K562 (cell line): ENCODE data around the gene KATNAL1. TPM values are rescaled to one million over a fixed set of nuclear protein-coding genes. Genes with fewer than 3 reads are reported as not detected.
A peak's percentile ranks its signal among the peaks of the same experiment; 100 is the strongest.

ENCODE experiments used
- ATAC-seq: fragments of 200-7000 bp; cut with Tn5 transposase; 3 replicates; pipeline ENCODE4 v1.9.1; 2020; ENCODE audit warnings: moderate library complexity
- BruUV-seq: library from RNA; stranded (reverse); fragments of 400-500 nt; replicated peaks from 2 replicates; lab custom pipeline; 2021; lab: Mats Ljungman, UMichigan
- CTCF ChIA-PET: fragments of 300-600 bp; formaldehyde crosslinking; extraction: SDS; loops from one replicate; lab custom pipeline; 2021; ENCODE audit warnings: low intra/inter-chr PET ratio; lab: Yijun Ruan, JAX
- POLR2A ChIA-PET: fragments of 300-600, 350-650 bp; sonication (Branson Sonifier 250); formaldehyde crosslinking; extraction: SDS; loops from one replicate; lab custom pipeline; 2021; ENCODE audit warnings: antibody characterized with exemption, inconsistent platforms; lab: Yijun Ruan, JAX
- DNase-seq, 4 experiments: peaks; one replicate each; pipeline versions ENCODE4 v3.0.0 to v3.0.0-alpha.2; 2011 to 2018; ENCODE audit warnings: low spot score in 3 of 4, mixed read lengths in 3 of 4; ENCODE audit errors: extremely low read depth in 1 of 4
- FAIRE-seq: peaks from 2 replicates; lab custom pipeline; 2011; peaks lifted over from hg19 to GRCh38; lab: Jason Lieb, UNC
- H2AFZ ChIP-seq: 2 replicates; pipeline ENCODE4 v1.6.0; 2011; ENCODE audit warnings: low read depth, low read length, control low read depth, inconsistent platforms
- H3K27ac ChIP-seq: fragments of 200-600 bp; 3 replicates; pipeline ENCODE4 v1.8.0; 2011; ENCODE audit warnings: low read depth, mild to moderate bottlenecking, control low read depth, inconsistent platforms, low read length, moderate library complexity, mixed read lengths; ENCODE audit errors: extremely low read depth
- H3K27me3 ChIP-seq, 2 experiments: fragments of 300-600 bp in 1 of 2; 2 replicates in 1 of 2; 3 replicates in 1 of 2; pipeline versions ENCODE4 v1.6.0 to v1.8.0; 2011; ENCODE audit warnings: inconsistent platforms in 2 of 2, low read length in 2 of 2, mild to moderate bottlenecking in 1 of 2, mixed read lengths in 1 of 2, moderate library complexity in 1 of 2; ENCODE audit not compliant: control insufficient read depth in 2 of 2, insufficient read depth in 2 of 2
- H3K36me3 ChIP-seq: fragments of 300-600 bp; 3 replicates; pipeline ENCODE4 v1.8.0; 2011; ENCODE audit warnings: mild to moderate bottlenecking, low read length, inconsistent platforms; ENCODE audit not compliant: control insufficient read depth, insufficient read depth
- H3K4me1 ChIP-seq, 2 experiments: fragments of 200-600 bp in 1 of 2; replicated peaks in 1 of 2; 2 replicates in 1 of 2; 3 replicates in 1 of 2; pipeline versions ENCODE4 v1.5.1 to v1.8.0; 2011; ENCODE audit warnings: inconsistent platforms in 2 of 2, low read length in 2 of 2, mild to moderate bottlenecking in 1 of 2, mixed read lengths in 1 of 2, moderate library complexity in 1 of 2; ENCODE audit not compliant: control insufficient read depth in 2 of 2, insufficient read depth in 2 of 2
- H3K4me2 ChIP-seq: 2 replicates; pipeline ENCODE4 v1.6.1; 2011; ENCODE audit warnings: low read length, control low read depth, inconsistent platforms, mixed read lengths; ENCODE audit not compliant: insufficient read depth
- H3K4me3 ChIP-seq: fragments of 200-600 bp; sonication (generic), shearing (Covaris generic); 2 replicates; pipeline ENCODE4 v1.5.1; 2016; ENCODE audit warnings: control low read depth, inconsistent platforms
- H3K79me2 ChIP-seq: fragments of 200-600 bp; 3 replicates; pipeline ENCODE4 v1.8.0; 2011; ENCODE audit warnings: low read length, inconsistent platforms; ENCODE audit not compliant: control insufficient read depth, insufficient read depth
- H3K9ac ChIP-seq, 2 experiments: 2 replicates each; pipeline versions ENCODE4 v1.6.0 to v1.6.1; 2011; ENCODE audit warnings: low read depth in 2 of 2, low read length in 2 of 2, control low read depth in 1 of 2, inconsistent platforms in 1 of 2, mild to moderate bottlenecking in 1 of 2, mixed read lengths in 1 of 2; ENCODE audit not compliant: insufficient read depth in 1 of 2
- H3K9me1 ChIP-seq: one replicate; pipeline ENCODE4 v1.6.0; 2011; ENCODE audit warnings: inconsistent platforms, mild to moderate bottlenecking, low read length, moderate library complexity; ENCODE audit not compliant: control insufficient read depth, insufficient read depth
- H3K9me3 ChIP-seq: replicated peaks from 2 replicates; pipeline ENCODE4 v1.5.1; 2011; ENCODE audit warnings: low read depth, low read length, inconsistent platforms; ENCODE audit not compliant: control insufficient read depth, insufficient read depth
- H4K20me1 ChIP-seq: replicated peaks from 2 replicates; pipeline ENCODE4 v1.6.1; 2011; ENCODE audit warnings: low read length, inconsistent platforms, mixed read lengths; ENCODE audit not compliant: control insufficient read depth, insufficient read depth
- E2F4 ChIP-seq: sonication (generic); formaldehyde crosslinking; IDR thresholded peaks from 2 replicates; pipeline ENCODE4 v1.8.0; 2022; ENCODE audit warnings: mild to moderate bottlenecking, low read depth, missing genetic modification reagents
- FOXP1 ChIP-seq: sonication (generic); formaldehyde crosslinking; IDR thresholded peaks from 2 replicates; pipeline ENCODE4 v1.8.0; 2022; ENCODE audit warnings: mild to moderate bottlenecking, missing genetic modification reagents
- KAT8 ChIP-seq: fragments of 450-650 bp; IDR thresholded peaks from 2 replicates; pipeline ENCODE4 v1.6.1; 2016; ENCODE audit warnings: low read depth, mild to moderate bottlenecking
- MXI1 ChIP-seq: IDR thresholded peaks from 2 replicates; pipeline ENCODE4 v1.6.1; 2011; ENCODE audit warnings: low read depth, mild to moderate bottlenecking, improper control_type of control experiment, low read length
- NRF1 ChIP-seq, 2 experiments: fragments of 450-650 bp; IDR thresholded peaks in 1 of 2; conservative IDR thresholded peaks in 1 of 2; 2 replicates each; pipeline ENCODE4 v1.6.1; 2014; ENCODE audit warnings: mild to moderate bottlenecking in 2 of 2
- POLR2G ChIP-seq: fragments of 200-400 bp; formaldehyde crosslinking; IDR thresholded peaks from 2 replicates; pipeline ENCODE4 v1.6.1; 2017; ENCODE audit warnings: low read depth, mild to moderate bottlenecking, antibody characterized with exemption, low read length, moderate library complexity
- RBM14 ChIP-seq: fragments of 200-400 bp; formaldehyde crosslinking; IDR thresholded peaks from 2 replicates; pipeline ENCODE4 v1.6.1; 2018; ENCODE audit warnings: low read depth, mild to moderate bottlenecking, low read length, moderate library complexity, borderline replicate concordance; ENCODE audit not compliant: insufficient read depth
- ZC3H11A ChIP-seq: IDR thresholded peaks from 2 replicates; pipeline ENCODE4 v1.6.1; 2012; ENCODE audit warnings: low read depth, low read length, improper control_type of control experiment
- ZC3H4 ChIP-seq: sonication (generic); formaldehyde crosslinking; IDR thresholded peaks from 2 replicates; pipeline ENCODE4 v1.9.0; 2021; ENCODE audit warnings: missing genetic modification reagents, borderline replicate concordance
- ZFP1 ChIP-seq: fragments of 450-650 bp; formaldehyde crosslinking; IDR thresholded peaks from 2 replicates; pipeline ENCODE4 v1.4.0; 2020; ENCODE audit warnings: mild to moderate bottlenecking, mixed read lengths
- WGBS: fragments of 100-300 bp; shearing (Covaris generic); methylation state at CpG from one replicate; pipeline ENCODE4 v1.1.6; 2016; ENCODE audit warnings: low coverage, mixed read lengths; ENCODE audit not compliant: insufficient coverage; ENCODE audit errors: missing lambda C conversion rate; 5-methylcytosine and 5-hydroxymethylcytosine counted together
- in situ Hi-C: fragments of 300-500 bp; cut with MboI; formaldehyde crosslinking; loops from 4 replicates; pipeline ENCODE4 v1.15.0; 2018; ENCODE audit warnings: inconsistent platforms, mixed read lengths
- intact Hi-C: fragments of 100-400 bp; cut with micrococcal nuclease; formaldehyde crosslinking; loops from 2 replicates; pipeline ENCODE4 v1.14.2; 2022
- polyA plus RNA-seq, 8 experiments: library from polyadenylated mRNA; depleted of rRNA in 4 of 8; stranded (reverse) in 5 of 8; unstranded in 3 of 8; fragments of >200 nt; fragmentation: Nextera tagmentation in 2 of 8; fragmentation: Illumina TruSeq in 1 of 8; extraction: Ambion mirVana in 2 of 8; extraction: Trizol in 1 of 8; gene quantifications; 2 replicates each; pipeline versions ENCODE4 v1.2.1 to v1.2.3, GENCODE V29; 2011 to 2014; ENCODE audit warnings: inconsistent platforms in 1 of 8, missing spikeins in 1 of 8
- total RNA-seq, 7 experiments: library from RNA; depleted of rRNA in 6 of 7; stranded (reverse); fragments of >200 nt in 6 of 7; fragmentation: Illumina TruSeq in 2 of 7; extraction: Trizol in 2 of 7; gene quantifications; 2 replicates each; pipeline versions ENCODE4 v1.2.1 to v1.2.3, GENCODE V29; 2011 to 2021; ENCODE audit warnings: low replicate concordance in 1 of 7
- TF ChIP-seq, protein P1 (sequence below): IDR thresholded peaks from 2 replicates; pipeline ENCODE4 v1.6.1; 2012; ENCODE audit warnings: low read depth, low read length, improper control_type of control experiment, borderline replicate concordance

The KATNAL1 gene
- total and polyA plus RNA-seq, 9 of the 15 experiments (the other 6 are each of a cell fraction or from before 2014, with no cell fraction given): 2.5 to 8.2 (median 5.5) TPM

GRCh38 chr13:30339738-30340330 is 32.5 kb upstream of the KATNAL1 start:
- intact Hi-C loops: loop anchor here (5.0 to 10.0 kb wide), 2 partner anchors 208 to 235 kb away; no protein-coding TSS in a partner anchor
- no peaks in the 10 kb centered on the region for H3K36me3 ChIP-seq
- no peak for FAIRE-seq

More at GRCh38 chr13:30339738-30340330, 32.5 kb upstream of the KATNAL1 start:
- DNase-seq: peak in 1 of 4 experiments; percentile 21
- no TSS peak for BruUV-seq
- Histone ChIP-seq H3K4me1 (peaks cover 25 to 43% of the 10 kb centered on the region in 2 experiments; a peak in 4 of 5 replicates), H3K4me3 (no peak overlapping the region), H3K9me3 (no peaks in the 10 kb centered on the region), H3K9me1 (no peaks in the 10 kb centered on the region), H3K9ac (peak overlapping the region in 1 of 2 experiments; percentile 39; a peak in 1 of 4 replicates), H2AFZ (peak overlapping the region; percentile 88), H4K20me1 (no peaks in the 10 kb centered on the region), H3K27me3 (no peaks in the 10 kb centered on the region), H3K27ac (no peak overlapping the region; the same call in 2 of the 3 replicates), H3K79me2 (no peaks in the 10 kb centered on the region), H3K4me2 (peak overlapping the region; percentile 15; the same call in 1 of the 2 replicates)
- TF ChIP-seq E2F4 (CRISPR knock-in tag) (no peak), FOXP1 (no peak), NRF1 (conservative IDR thresholded peaks at IDR 0.05 in 1 of 2, IDR thresholded peaks at IDR 0.05 in 1 of 2) (no peak), POLR2G (no peak), MXI1 (no peak), ZC3H4 (CRISPR knock-in tag) (no peak), ZFP1 (CRISPR knock-in tag) (no peak), KAT8 (no peak), ZC3H11A (no peak), RBM14 (no peak)
- TF ChIP-seq, protein P1, sequence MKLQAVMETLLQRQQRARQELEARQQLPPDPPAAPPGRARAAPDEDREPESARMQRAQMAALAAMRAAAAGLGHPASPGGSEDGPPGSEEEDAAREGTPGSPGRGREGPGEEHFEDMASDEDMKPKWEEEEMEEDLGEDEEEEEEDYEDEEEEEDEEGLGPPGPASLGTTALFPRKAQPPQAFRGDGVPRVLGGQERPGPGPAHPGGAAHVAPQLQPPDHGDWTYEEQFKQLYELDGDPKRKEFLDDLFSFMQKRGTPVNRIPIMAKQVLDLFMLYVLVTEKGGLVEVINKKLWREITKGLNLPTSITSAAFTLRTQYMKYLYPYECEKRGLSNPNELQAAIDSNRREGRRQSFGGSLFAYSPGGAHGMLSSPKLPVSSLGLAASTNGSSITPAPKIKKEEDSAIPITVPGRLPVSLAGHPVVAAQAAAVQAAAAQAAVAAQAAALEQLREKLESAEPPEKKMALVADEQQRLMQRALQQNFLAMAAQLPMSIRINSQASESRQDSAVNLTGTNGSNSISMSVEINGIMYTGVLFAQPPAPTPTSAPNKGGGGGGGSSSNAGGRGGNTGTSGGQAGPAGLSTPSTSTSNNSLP: no peak
- ChIA-PET CTCF (no interaction called here), POLR2A (interaction anchor here (0.8 kb wide), 1 partner anchor 23 kb away, joined by 3 read pairs; no protein-coding TSS in a partner anchor)
- in situ Hi-C loops: loop anchor here (25.0 kb wide), 1 partner anchor 203 kb away; no protein-coding TSS in a partner anchor
- ATAC-seq: no peak
- 48% methylated on average over 8 of the region's 12 CpGs for WGBS
